Peyer's patch (tissue), 4 donors: ENCODE results near the gene HSD17B8. TPM values are rescaled to one million over a fixed set of nuclear protein-coding genes. Genes with fewer than 3 reads are reported as not detected.

Experiments
- DNase-seq, 3 donors: peaks; one replicate each; pipeline ENCODE4 v3.0.0-alpha.2; 2017 to 2019
- H3K27ac ChIP-seq, 4 donors: fragments of 200-600 bp; sonication (generic); one replicate each; pipeline ENCODE4 v1.5.1; 2016 to 2019
- H3K27me3 ChIP-seq, 2 donors: fragments of 200-600 bp; sonication (generic); one replicate each; pipeline ENCODE4 v1.5.1; 2019
- H3K36me3 ChIP-seq, 3 donors: fragments of 200-600 bp; sonication (generic); one replicate each; pipeline ENCODE4 v1.5.1; 2016 to 2019
- H3K4me1 ChIP-seq, 4 donors: fragments of 200-600 bp; sonication (generic); one replicate each; pipeline ENCODE4 v1.5.1; 2016 to 2019
- H3K4me3 ChIP-seq, 4 donors: fragments of 200-600 bp; sonication (generic); 1 replicate in 3 of 4; 2 replicates in 1 of 4; pipeline ENCODE4 v1.5.1; 2016 to 2019; ENCODE audit warnings: mild to moderate bottlenecking in 1 of 4
- H3K9me3 ChIP-seq, 4 donors: fragments of 200-600 bp; sonication (generic); one replicate each; pipeline ENCODE4 v1.5.1; 2016 to 2019; ENCODE audit warnings: mild to moderate bottlenecking in 1 of 4
- CTCF ChIP-seq, 6 experiments: fragments of 450-650 bp in 4 of 6; fragments of 200-600 bp in 2 of 6; sonication (generic) in 1 of 6; IDR thresholded peaks; one replicate each; pipeline ENCODE4 v1.5.1; 2017 to 2019; ENCODE audit warnings: antibody characterized with exemption in 6 of 6, mild to moderate bottlenecking in 3 of 6, moderate library complexity in 1 of 6
- POLR2A ChIP-seq, 2 donors: fragments of 450-650 bp; IDR thresholded peaks; one replicate each; pipeline ENCODE4 v1.5.1; 2017; ENCODE audit warnings: antibody characterized with exemption in 2 of 2, mild to moderate bottlenecking in 2 of 2, moderate library complexity in 2 of 2
- total RNA-seq, 4 donors: library from RNA; depleted of rRNA; stranded (reverse); fragments of >200 nt; gene quantifications; one replicate each; pipeline ENCODE4 v1.1.0, GENCODE V29; 2016

The HSD17B8 gene
- total RNA-seq, 4 donors from 2014 or later: 26.4 to 58.0 (median 44.0) TPM

- H3K9me3 ChIP-seq: no peaks in the 10 kb centered on the region
- no peak overlapping the region for H3K4me3 ChIP-seq
- TF ChIP-seq CTCF (IDR thresholded peaks at IDR 0.05) (no peak), POLR2A (IDR thresholded peaks at IDR 0.05) (no peak)
- H3K27me3 ChIP-seq: no peaks in the 10 kb centered on the region
- no peak for DNase-seq
- H3K27ac ChIP-seq: no peak overlapping the region
- peaks cover 0 to 8% (median 4%) of the 10 kb centered on the region in 4 donors for H3K4me1 ChIP-seq
- H3K36me3 ChIP-seq: no peaks in the 10 kb centered on the region
These were observed 38.1 kb upstream of the HSD17B8 start for GRCh38 chr6:33166363-33166762.

GRCh38 chr6:33166811-33167210 lies 37.6 kb upstream of the HSD17B8 start:
- H3K27me3 ChIP-seq: no peaks in the 10 kb centered on the region
- DNase-seq: peak in 1 of 3 donors; percentile 42
- no peak overlapping the region for H3K4me3 ChIP-seq
- H3K27ac ChIP-seq: no peak overlapping the region
- no peaks in the 10 kb centered on the region for H3K9me3 ChIP-seq
- H3K4me1 ChIP-seq: peaks cover 0 to 5% (median 3%) of the 10 kb centered on the region in 4 donors
- TF ChIP-seq CTCF (IDR thresholded peaks at IDR 0.05): no peak
- TF ChIP-seq POLR2A (IDR thresholded peaks at IDR 0.05): no peak
- H3K36me3 ChIP-seq: no peaks in the 10 kb centered on the region

- no peaks in the 10 kb centered on the region for H3K4me1 ChIP-seq
- DNase-seq: no peak
- H3K9me3 ChIP-seq: no peaks in the 10 kb centered on the region
- TF ChIP-seq POLR2A (IDR thresholded peaks at IDR 0.05) (no peak), CTCF (IDR thresholded peaks at IDR 0.05) (no peak)
- H3K4me3 ChIP-seq: no peak overlapping the region
- no peak overlapping the region for H3K27ac ChIP-seq
- H3K36me3 ChIP-seq: no peaks in the 10 kb centered on the region
- no peaks in the 10 kb centered on the region for H3K27me3 ChIP-seq
These were observed 36.8 kb upstream of the HSD17B8 start for GRCh38 chr6:33167374-33168283.

GRCh38 chr6:33168284-33168601 lies 36.2 kb upstream of the HSD17B8 start:
- TF ChIP-seq POLR2A (IDR thresholded peaks at IDR 0.05) (no peak), CTCF (IDR thresholded peaks at IDR 0.05) (no peak)
- Histone ChIP-seq H3K36me3 (no peaks in the 10 kb centered on the region), H3K27me3 (no peaks in the 10 kb centered on the region), H3K4me3 (no peak overlapping the region), H3K27ac (no peak overlapping the region), H3K9me3 (no peaks in the 10 kb centered on the region), H3K4me1 (no peaks in the 10 kb centered on the region)
- DNase-seq: no peak

- TF ChIP-seq POLR2A (IDR thresholded peaks at IDR 0.05) (no peak), CTCF (IDR thresholded peaks at IDR 0.05) (no peak)
- H3K4me1 ChIP-seq: no peaks in the 10 kb centered on the region
- no peak for DNase-seq
- no peaks in the 10 kb centered on the region for H3K36me3 ChIP-seq
- no peaks in the 10 kb centered on the region for H3K27me3 ChIP-seq
- H3K4me3 ChIP-seq: no peak overlapping the region
- H3K27ac ChIP-seq: no peak overlapping the region
- no peaks in the 10 kb centered on the region for H3K9me3 ChIP-seq
These were observed 35.8 kb upstream of the HSD17B8 start for GRCh38 chr6:33168639-33169038.
